ENCODE measurements around the gene ATP4B.

- TF ChIP-seq EP300 (IDR thresholded peaks at IDR 0.05; ENCODE audit: borderline replicate concordance in 1 of 2, low read depth in 1 of 2, low read length in 1 of 2) (no peak), EZH2phosphoT487 (IDR thresholded peaks at IDR 0.05; ENCODE audit: borderline replicate concordance, low read depth) (no peak), FOXM1 (IDR thresholded peaks at IDR 0.05; ENCODE audit: low read depth) (no peak), REST (IDR thresholded peaks at IDR 0.05; ENCODE audit: low read depth, low read length) (no peak), CTCF (IDR thresholded peaks at IDR 0.05) (no peak), MAX (IDR thresholded peaks at IDR 0.05; ENCODE audit: low read depth) (no peak), POLR2AphosphoS5 (IDR thresholded peaks at IDR 0.05; ENCODE audit: low read depth, low read length) (no peak), RCOR1 (IDR thresholded peaks at IDR 0.05; ENCODE audit: low read length) (no peak), CHD2 (IDR thresholded peaks at IDR 0.05; ENCODE audit: low read length, partially characterized antibody) (no peak), TEAD4 (IDR thresholded peaks at IDR 0.05; ENCODE audit: borderline replicate concordance, insufficient read depth) (no peak), MXI1 (IDR thresholded peaks at IDR 0.05; ENCODE audit: low read depth, low read length) (no peak), NFIC (IDR thresholded peaks at IDR 0.05; ENCODE audit: borderline replicate concordance) (no peak)
Measured at GRCh38 chr13:113618455-113618854, 39.5 kb downstream of the ATP4B start.
